ENCODE data around the gene CD38. TPM values are rescaled to one million over a fixed set of nuclear protein-coding genes. Genes with fewer than 3 reads are reported as not detected.
"Not testable (repeated sequence)": the region's sequence is repeated elsewhere in the genome, so short reads cannot be mapped to it uniquely, and the experiment has no call there.

Gene CD38
- polyA plus RNA-seq, 1 donor (not counting 4 experiments of a cell fraction or from before 2014, with no cell fraction given): 0.08 TPM

DNA sequence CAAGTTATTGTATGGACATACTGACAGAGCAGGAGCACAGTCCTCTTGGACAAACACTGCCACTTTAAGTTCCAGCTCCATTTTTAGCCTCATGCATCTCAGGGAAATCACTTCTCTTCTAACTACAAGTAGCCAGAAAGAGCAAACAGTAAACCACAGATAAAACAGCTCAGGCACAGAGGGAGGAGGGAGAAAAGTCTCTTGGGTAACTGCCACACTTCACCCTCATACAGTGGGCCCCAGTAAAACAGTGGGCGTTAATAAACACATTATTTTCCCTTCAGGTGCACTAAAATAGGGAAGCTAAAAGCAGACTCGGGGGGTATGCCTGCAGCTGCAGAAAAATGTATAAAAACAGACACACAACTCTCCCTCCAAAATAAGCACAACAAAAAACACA lies 21.6 kb downstream of the CD38 start:
- dilution Hi-C loops (cut with MboI; ENCODE audit: extremely low pct_ligation_motif_present, low sequenced_read_pairs): no loop called here
- FAIRE-seq: no peak
- H3K4me1 ChIP-seq (ENCODE audit: control insufficient read depth, extremely low read depth, insufficient read depth, low read length): no peaks in the 10 kb centered on the region

DNA sequence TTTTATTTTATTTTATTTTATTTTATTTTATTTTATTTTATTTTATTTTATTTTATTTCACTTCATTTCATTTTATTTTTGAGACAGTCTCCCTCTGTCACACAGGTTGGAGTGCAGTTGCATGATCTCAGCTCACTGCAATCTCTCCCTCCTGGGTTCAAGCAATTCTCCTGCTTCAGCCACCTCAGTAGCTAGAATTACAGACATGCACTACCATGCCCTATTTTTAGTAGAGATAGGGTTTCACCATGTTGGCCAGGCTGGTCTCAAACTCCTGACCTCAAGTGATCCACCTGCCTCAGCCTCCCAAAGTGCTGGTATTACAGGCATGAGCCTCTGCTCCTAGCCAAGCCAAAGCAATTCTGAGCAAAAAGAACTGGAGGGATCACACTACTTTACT lies 24.4 kb downstream of the CD38 start:
- H3K4me3 ChIP-seq (ENCODE audit: control insufficient read depth in 2 of 3, extremely low read depth in 1 of 3, insufficient read depth in 2 of 3, low read depth in 1 of 3, low read length in 3 of 3); FAIRE-seq; DNase-seq (ENCODE audit: low read depth, low spot score): not testable (repeated sequence)

More for the DNA sequence above, 21.6 kb downstream of the CD38 start:
- Histone ChIP-seq H3K9ac (ENCODE audit: control insufficient read depth, extremely low read depth, insufficient read depth, low read length) (no peak overlapping the region), H3K79me2 (ENCODE audit: control insufficient read depth, insufficient read depth, low read length) (no peaks in the 10 kb centered on the region), H3K9me3 (ENCODE audit: control insufficient read depth, low read depth, low read length) (no peaks in the 10 kb centered on the region), H2AFZ (ENCODE audit: control insufficient read depth, low read length) (no peak overlapping the region), H3K4me3 (ENCODE audit: control insufficient read depth in 2 of 3, extremely low read depth in 1 of 3, insufficient read depth in 2 of 3, low read depth in 1 of 3, low read length in 3 of 3) (no peak overlapping the region), H4K20me1 (ENCODE audit: control insufficient read depth, extremely low read depth, insufficient read depth, low read length) (no peaks in the 10 kb centered on the region), H3K36me3 (ENCODE audit: control insufficient read depth in 2 of 2, extremely low read depth in 1 of 2, insufficient read depth in 2 of 2, low read length in 2 of 2) (no peaks in the 10 kb centered on the region), H3K27me3 (ENCODE audit: control insufficient read depth, extremely low read depth, insufficient read depth, low read length) (no peaks in the 10 kb centered on the region), H3K27ac (ENCODE audit: control insufficient read depth, insufficient read depth, low read length) (no peak overlapping the region), H3K4me2 (ENCODE audit: control insufficient read depth, extremely low read depth, insufficient read depth, low read depth, low read length) (no peak overlapping the region), H3K9me1 (ENCODE audit: control insufficient read depth, extremely low read depth, insufficient read depth, low read length) (no peaks in the 10 kb centered on the region)
- DNase-seq (ENCODE audit: low read depth, low spot score): no peak
- TF ChIP-seq EZH2 (IDR thresholded peaks at IDR 0.05; ENCODE audit: low read length): no peak
- no peak for TF ChIP-seq CTCF (optimal IDR thresholded peaks at IDR 0.05 in 1 of 3, IDR thresholded peaks at IDR 0.05 in 1 of 3, conservative IDR thresholded peaks at IDR 0.05 in 1 of 3; ENCODE audit: extremely low read depth in 1 of 3, insufficient read depth in 2 of 3, low read length in 3 of 3)

More for the DNA sequence above, 24.4 kb downstream of the CD38 start:
- dilution Hi-C loops (cut with MboI; ENCODE audit: extremely low pct_ligation_motif_present, low sequenced_read_pairs); H3K9me3 ChIP-seq (ENCODE audit: control insufficient read depth, low read depth, low read length); H2AFZ ChIP-seq (ENCODE audit: control insufficient read depth, low read length); H3K36me3 ChIP-seq (ENCODE audit: control insufficient read depth in 2 of 2, extremely low read depth in 1 of 2, insufficient read depth in 2 of 2, low read length in 2 of 2); H3K79me2 ChIP-seq (ENCODE audit: control insufficient read depth, insufficient read depth, low read length); H3K4me2 ChIP-seq (ENCODE audit: control insufficient read depth, extremely low read depth, insufficient read depth, low read depth, low read length); H3K27me3 ChIP-seq (ENCODE audit: control insufficient read depth, extremely low read depth, insufficient read depth, low read length); H3K9ac ChIP-seq (ENCODE audit: control insufficient read depth, extremely low read depth, insufficient read depth, low read length); H3K27ac ChIP-seq (ENCODE audit: control insufficient read depth, insufficient read depth, low read length); H3K4me1 ChIP-seq (ENCODE audit: control insufficient read depth, extremely low read depth, insufficient read depth, low read length); H3K9me1 ChIP-seq (ENCODE audit: control insufficient read depth, extremely low read depth, insufficient read depth, low read length); H4K20me1 ChIP-seq (ENCODE audit: control insufficient read depth, extremely low read depth, insufficient read depth, low read length): not testable (repeated sequence)

All from keratinocyte (primary cell).